Measurements from ENCODE around the gene SOD1. TPM values are rescaled to one million over a fixed set of nuclear protein-coding genes. Genes with fewer than 3 reads are reported as not detected.
"Not testable (repeated sequence)": the region's sequence is repeated elsewhere in the genome, so short reads cannot be mapped to it uniquely, and the experiment has no call there.

Gene SOD1
- total and polyA plus RNA-seq, 7 donors: 169 to 648 (median 279) TPM

DNA sequence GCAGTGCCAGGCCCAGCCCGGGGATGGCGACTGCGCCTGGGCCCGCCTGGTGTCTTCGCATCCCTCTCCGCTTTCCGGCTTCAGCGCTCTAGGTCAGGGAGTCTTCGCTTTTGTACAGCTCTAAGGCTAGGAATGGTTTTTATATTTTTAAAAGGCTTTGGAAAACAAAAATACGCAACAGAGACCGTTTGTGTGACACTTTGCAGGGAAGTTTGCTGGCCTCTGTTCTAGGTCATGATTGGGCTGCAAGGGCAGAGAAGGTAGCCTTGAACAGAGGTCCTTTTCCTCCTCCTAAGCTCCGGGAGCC lies 719 bp downstream of the SOD1 start:
- 0 to 1% methylated on average over 12 of the region's 12 CpGs for whole genome bisulfite sequencing, 2 donors
- intact Hi-C loops (cut with DNase I): no loop called here
- Histone ChIP-seq H3K36me3 (peaks cover 0 to 24% (median 0%) of the 10 kb centered on the region in 4 donors), H3K27ac (peak overlapping the region; percentile 93 to 96 (median 95)), H3K4me3 (peak overlapping the region; percentile 85 to 95 (median 90)), H3K4me1 (peaks cover 0 to 47% (median 41%) of the 10 kb centered on the region in 4 donors), H3K27me3 (no peaks in the 10 kb centered on the region), H3K9me3 (no peaks in the 10 kb centered on the region)
- no peak for TF ChIP-seq POLR2AphosphoS5 (IDR thresholded peaks at IDR 0.05)
- TF ChIP-seq, protein P1, sequence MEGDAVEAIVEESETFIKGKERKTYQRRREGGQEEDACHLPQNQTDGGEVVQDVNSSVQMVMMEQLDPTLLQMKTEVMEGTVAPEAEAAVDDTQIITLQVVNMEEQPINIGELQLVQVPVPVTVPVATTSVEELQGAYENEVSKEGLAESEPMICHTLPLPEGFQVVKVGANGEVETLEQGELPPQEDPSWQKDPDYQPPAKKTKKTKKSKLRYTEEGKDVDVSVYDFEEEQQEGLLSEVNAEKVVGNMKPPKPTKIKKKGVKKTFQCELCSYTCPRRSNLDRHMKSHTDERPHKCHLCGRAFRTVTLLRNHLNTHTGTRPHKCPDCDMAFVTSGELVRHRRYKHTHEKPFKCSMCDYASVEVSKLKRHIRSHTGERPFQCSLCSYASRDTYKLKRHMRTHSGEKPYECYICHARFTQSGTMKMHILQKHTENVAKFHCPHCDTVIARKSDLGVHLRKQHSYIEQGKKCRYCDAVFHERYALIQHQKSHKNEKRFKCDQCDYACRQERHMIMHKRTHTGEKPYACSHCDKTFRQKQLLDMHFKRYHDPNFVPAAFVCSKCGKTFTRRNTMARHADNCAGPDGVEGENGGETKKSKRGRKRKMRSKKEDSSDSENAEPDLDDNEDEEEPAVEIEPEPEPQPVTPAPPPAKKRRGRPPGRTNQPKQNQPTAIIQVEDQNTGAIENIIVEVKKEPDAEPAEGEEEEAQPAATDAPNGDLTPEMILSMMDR (IDR thresholded peaks at IDR 0.05): no peak
- TF ChIP-seq POLR2A (IDR thresholded peaks at IDR 0.05): no peak
- TF ChIP-seq EP300 (IDR thresholded peaks at IDR 0.05): no peak
- DNase-seq: no peak

GRCh38 chr21:31660591-31660990 lies 1.1 kb downstream of the SOD1 start:
- Histone ChIP-seq H3K4me1 (peaks cover 0 to 51% (median 43%) of the 10 kb centered on the region in 4 donors), H3K27me3 (no peaks in the 10 kb centered on the region), H3K4me3 (peak overlapping the region; percentile 85 to 95 (median 90)), H3K36me3 (peaks cover 0 to 28% (median 0%) of the 10 kb centered on the region in 4 donors), H3K9me3 (no peaks in the 10 kb centered on the region), H3K27ac (peak overlapping the region; percentile 93 to 96 (median 95))
- DNase-seq: no peak
- no peak for TF ChIP-seq POLR2A (IDR thresholded peaks at IDR 0.05)
- no peak for TF ChIP-seq EP300 (IDR thresholded peaks at IDR 0.05)
- no peak for TF ChIP-seq POLR2AphosphoS5 (IDR thresholded peaks at IDR 0.05)
- TF ChIP-seq, protein P1 (IDR thresholded peaks at IDR 0.05): no peak
- intact Hi-C loops (cut with DNase I): no loop called here
- 17 to 36% methylated on average over 8 of the region's 8 CpGs for WGBS, 2 donors

DNA sequence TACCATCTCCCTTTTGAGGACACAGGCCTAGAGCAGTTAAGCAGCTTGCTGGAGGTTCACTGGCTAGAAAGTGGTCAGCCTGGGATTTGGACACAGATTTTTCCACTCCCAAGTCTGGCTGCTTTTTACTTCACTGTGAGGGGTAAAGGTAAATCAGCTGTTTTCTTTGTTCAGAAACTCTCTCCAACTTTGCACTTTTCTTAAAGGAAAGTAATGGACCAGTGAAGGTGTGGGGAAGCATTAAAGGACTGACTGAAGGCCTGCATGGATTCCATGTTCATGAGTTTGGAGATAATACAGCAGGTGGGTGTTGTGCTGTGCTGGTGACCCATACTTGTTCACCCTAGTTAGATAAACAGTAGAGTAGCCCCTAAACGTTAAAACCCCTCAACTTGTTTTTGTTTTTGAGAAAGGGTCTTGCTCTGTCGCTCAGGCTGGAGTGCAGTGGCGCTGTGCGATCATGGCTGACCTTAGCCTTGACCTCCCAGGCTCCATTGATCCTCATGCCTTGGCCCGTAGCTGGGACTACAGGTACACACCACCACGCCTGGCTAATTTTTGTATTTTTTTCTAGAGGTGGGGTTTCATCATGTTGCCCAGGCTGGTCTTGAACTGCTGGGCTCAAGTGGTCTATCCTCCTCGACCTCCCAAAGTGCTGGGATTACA lies 4.2 kb downstream of the SOD1 start:
- Histone ChIP-seq H3K4me3 (no peak overlapping the region), H3K4me1 (peaks cover 0 to 55% (median 44%) of the 10 kb centered on the region in 4 donors), H3K27ac (no peak overlapping the region), H3K27me3 (no peaks in the 10 kb centered on the region), H3K9me3 (no peaks in the 10 kb centered on the region), H3K36me3 (peaks cover 0 to 54% (median 13%) of the 10 kb centered on the region in 4 donors)
- TF ChIP-seq, protein P1 (IDR thresholded peaks at IDR 0.05): no peak
- TF ChIP-seq EP300 (IDR thresholded peaks at IDR 0.05): no peak
- no peak for TF ChIP-seq POLR2AphosphoS5 (IDR thresholded peaks at IDR 0.05)
- TF ChIP-seq POLR2A (IDR thresholded peaks at IDR 0.05): no peak
- intact Hi-C loops (cut with DNase I): no loop called here
- WGBS, 2 donors: 89 to 93% methylated on average over 7 of the region's 7 CpGs
- no peak for DNase-seq

DNA sequence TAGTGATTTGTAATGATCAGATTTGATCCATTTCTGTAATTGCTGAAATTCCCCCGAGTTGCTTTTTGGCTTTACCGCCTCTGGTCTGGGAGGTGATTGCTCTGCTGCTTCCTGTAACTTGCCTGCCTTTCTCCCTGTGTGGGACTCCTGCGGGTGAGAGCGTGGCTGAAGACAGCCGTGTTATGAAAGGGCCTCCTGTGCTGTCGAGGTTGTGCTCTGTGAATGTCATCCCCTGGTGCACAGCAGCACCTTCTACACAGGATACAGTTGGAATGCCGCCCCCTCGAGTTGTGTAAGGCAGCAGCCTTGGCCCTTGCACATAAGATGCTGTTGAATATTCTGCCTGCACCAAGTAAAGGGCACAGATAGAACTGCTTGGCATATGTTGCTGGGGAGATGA lies 5.9 kb downstream of the SOD1 start:
- WGBS, 2 donors: 72 to 81% methylated on average over 8 of the region's 8 CpGs
- TF ChIP-seq POLR2AphosphoS5 (IDR thresholded peaks at IDR 0.05): no peak
- TF ChIP-seq, protein P1 (IDR thresholded peaks at IDR 0.05): no peak
- TF ChIP-seq EP300 (IDR thresholded peaks at IDR 0.05): no peak
- no peak for TF ChIP-seq POLR2A (IDR thresholded peaks at IDR 0.05)
- Histone ChIP-seq H3K27ac (no peak overlapping the region), H3K4me3 (no peak overlapping the region), H3K36me3 (peaks cover 0 to 70% (median 19%) of the 10 kb centered on the region in 4 donors), H3K9me3 (no peaks in the 10 kb centered on the region), H3K27me3 (no peaks in the 10 kb centered on the region), H3K4me1 (peaks cover 0 to 62% (median 43%) of the 10 kb centered on the region in 4 donors)
- intact Hi-C loops (cut with DNase I): no loop called here
- no peak for DNase-seq

DNA sequence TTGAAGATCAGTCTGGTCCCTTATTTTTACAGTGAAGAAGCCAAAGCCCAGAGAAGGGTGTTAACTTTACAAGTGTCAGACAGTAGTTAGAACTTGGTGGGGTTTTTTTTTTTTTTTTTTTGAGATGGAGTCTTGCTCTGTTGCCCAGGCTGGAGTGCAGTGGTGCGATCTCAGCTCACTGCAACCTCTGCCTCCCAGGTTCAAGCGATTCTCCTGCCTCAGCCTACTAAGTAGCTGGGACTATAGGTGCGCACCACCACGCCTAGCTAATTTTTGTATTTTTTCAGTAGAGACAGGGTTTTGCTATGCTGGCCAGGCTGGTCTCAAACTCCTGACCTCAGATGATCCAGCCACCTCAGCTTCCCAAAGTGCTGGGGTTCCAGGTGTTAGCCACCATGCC lies 6.4 kb downstream of the SOD1 start:
- Histone ChIP-seq H3K36me3 (peaks cover 0 to 74% (median 19%) of the 10 kb centered on the region in 4 donors), H3K4me1 (peaks cover 0 to 58% (median 39%) of the 10 kb centered on the region in 4 donors)
- WGBS, 2 donors: 95 to 100% methylated on average over 4 of the region's 4 CpGs
- DNase-seq; H3K27ac ChIP-seq; intact Hi-C loops (cut with DNase I); H3K4me3 ChIP-seq; H3K9me3 ChIP-seq; H3K27me3 ChIP-seq: not testable (repeated sequence)
